ENCODE measurements around the gene ANAPC2. TPM values are rescaled to one million over a fixed set of nuclear protein-coding genes. Genes with fewer than 3 reads are reported as not detected.

The ANAPC2 gene
- polyA plus RNA-seq, 4 donors = 20.0 to 44.2 (median 37.0) TPM

GRCh38 chr9:137173796-137174664 lies 14.3 kb downstream of the ANAPC2 start:
- Histone ChIP-seq H3K9me3 (ENCODE audit: control insufficient read depth in 2 of 2, insufficient read depth in 1 of 2, low read depth in 1 of 2, low read length in 1 of 2) (no peaks in the 10 kb centered on the region), H3K4me3 (ENCODE audit: low read depth in 1 of 3, low read length in 3 of 3) (no peak overlapping the region), H3K4me1 (ENCODE audit: control insufficient read depth in 3 of 3, insufficient read depth in 2 of 3, low read depth in 1 of 3, low read length in 2 of 3) (peaks cover 0 to 7% (median 5%) of the 10 kb centered on the region in 3 donors), H3K27me3 (ENCODE audit: control insufficient read depth in 3 of 3, insufficient read depth in 3 of 3, low read length in 3 of 3) (peaks cover 6 to 34% (median 9%) of the 10 kb centered on the region in 3 donors), H3K36me3 (ENCODE audit: control insufficient read depth in 3 of 3, insufficient read depth in 2 of 3, low read depth in 1 of 3, low read length in 3 of 3) (peaks cover 3 to 24% (median 10%) of the 10 kb centered on the region in 3 donors), H3K27ac (ENCODE audit: low read depth in 1 of 3, low read length in 2 of 3) (no peak overlapping the region)
- WGBS, 3 donors = 46 to 74% (median 60%) methylated on average over 40 to 45 of the region's 45 CpGs
- no peak for FAIRE-seq
- DNase-seq = no peak

- DNase-seq (no peak), FAIRE-seq (no peak)
- H3K27ac ChIP-seq (ENCODE audit: low read depth in 1 of 3, low read length in 2 of 3) = peak overlapping the region in 1 of 3 donors; percentile 23
- H3K4me3 ChIP-seq (ENCODE audit: low read depth in 1 of 3, low read length in 3 of 3) = no peak overlapping the region
- WGBS, 3 donors = 21 to 53% (median 30%) methylated on average over 18 to 21 of the region's 21 CpGs
- H3K27me3 ChIP-seq (ENCODE audit: control insufficient read depth in 3 of 3, insufficient read depth in 3 of 3, low read length in 3 of 3) = peaks cover 6 to 41% (median 9%) of the 10 kb centered on the region in 3 donors
- H3K9me3 ChIP-seq (ENCODE audit: control insufficient read depth in 2 of 2, insufficient read depth in 1 of 2, low read depth in 1 of 2, low read length in 1 of 2) = no peaks in the 10 kb centered on the region
- H3K36me3 ChIP-seq (ENCODE audit: control insufficient read depth in 3 of 3, insufficient read depth in 2 of 3, low read depth in 1 of 3, low read length in 3 of 3) = peaks cover 0 to 15% (median 3%) of the 10 kb centered on the region in 3 donors
- H3K4me1 ChIP-seq (ENCODE audit: control insufficient read depth in 3 of 3, insufficient read depth in 2 of 3, low read depth in 1 of 3, low read length in 2 of 3) = peaks cover 0 to 7% (median 5%) of the 10 kb centered on the region in 3 donors
Measured at GRCh38 chr9:137172901-137173795, 15.2 kb downstream of the ANAPC2 start.

GRCh38 chr9:137171149-137171900 lies 17.0 kb downstream of the ANAPC2 start:
- Histone ChIP-seq H3K4me1 (ENCODE audit: control insufficient read depth in 3 of 3, insufficient read depth in 2 of 3, low read depth in 1 of 3, low read length in 2 of 3) (peaks cover 0 to 7% (median 5%) of the 10 kb centered on the region in 3 donors), H3K27ac (ENCODE audit: low read depth in 1 of 3, low read length in 2 of 3) (no peak overlapping the region), H3K27me3 (ENCODE audit: control insufficient read depth in 3 of 3, insufficient read depth in 3 of 3, low read length in 3 of 3) (peaks cover 6 to 58% (median 15%) of the 10 kb centered on the region in 3 donors), H3K4me3 (ENCODE audit: low read depth in 1 of 3, low read length in 3 of 3) (no peak overlapping the region), H3K36me3 (ENCODE audit: control insufficient read depth in 3 of 3, insufficient read depth in 2 of 3, low read depth in 1 of 3, low read length in 3 of 3) (no peaks in the 10 kb centered on the region), H3K9me3 (ENCODE audit: control insufficient read depth in 2 of 2, insufficient read depth in 1 of 2, low read depth in 1 of 2, low read length in 1 of 2) (no peaks in the 10 kb centered on the region)
- DNase-seq = no peak
- no peak for FAIRE-seq
- 81 to 82% (median 82%) methylated on average over 22 of the region's 22 CpGs for WGBS, 3 donors

- H3K27me3 ChIP-seq (ENCODE audit: control insufficient read depth in 3 of 3, insufficient read depth in 3 of 3, low read length in 3 of 3) = peaks cover 6 to 65% (median 21%) of the 10 kb centered on the region in 3 donors
- 56 to 73% (median 67%) methylated on average over 13 to 14 of the region's 14 CpGs for WGBS, 3 donors
- H3K36me3 ChIP-seq (ENCODE audit: control insufficient read depth in 3 of 3, insufficient read depth in 2 of 3, low read depth in 1 of 3, low read length in 3 of 3) = no peaks in the 10 kb centered on the region
- FAIRE-seq (no peak), DNase-seq (no peak)
- H3K27ac ChIP-seq (ENCODE audit: low read depth in 1 of 3, low read length in 2 of 3) = no peak overlapping the region
- peaks cover 0 to 7% (median 4%) of the 10 kb centered on the region in 3 donors for H3K4me1 ChIP-seq (ENCODE audit: control insufficient read depth in 3 of 3, insufficient read depth in 2 of 3, low read depth in 1 of 3, low read length in 2 of 3)
- H3K9me3 ChIP-seq (ENCODE audit: control insufficient read depth in 2 of 2, insufficient read depth in 1 of 2, low read depth in 1 of 2, low read length in 1 of 2) = no peaks in the 10 kb centered on the region
- H3K4me3 ChIP-seq (ENCODE audit: low read depth in 1 of 3, low read length in 3 of 3) = no peak overlapping the region
Measured at GRCh38 chr9:137170486-137171148, 17.7 kb downstream of the ANAPC2 start.

- Histone ChIP-seq H3K27ac (ENCODE audit: low read depth in 1 of 3, low read length in 2 of 3) (peak within 1 kb of the TSS in 1 of 3 donors; percentile 10), H3K36me3 (ENCODE audit: control insufficient read depth in 3 of 3, insufficient read depth in 2 of 3, low read depth in 1 of 3, low read length in 3 of 3) (no peaks in the 10 kb centered on the region), H3K4me1 (ENCODE audit: control insufficient read depth in 3 of 3, insufficient read depth in 2 of 3, low read depth in 1 of 3, low read length in 2 of 3) (peaks cover 0 to 7% (median 2%) of the 10 kb centered on the region in 3 donors), H3K4me3 (ENCODE audit: low read depth in 1 of 3, low read length in 3 of 3) (peak within 1 kb of the TSS in 1 of 3 donors; percentile 48), H3K27me3 (ENCODE audit: control insufficient read depth in 3 of 3, insufficient read depth in 3 of 3, low read length in 3 of 3) (peaks cover 6 to 72% (median 23%) of the 10 kb centered on the region in 3 donors), H3K9me3 (ENCODE audit: control insufficient read depth in 2 of 2, insufficient read depth in 1 of 2, low read depth in 1 of 2, low read length in 1 of 2) (no peaks in the 10 kb centered on the region)
- DNase-seq (peak in 1 of 2 donors; percentile 44), FAIRE-seq (no peak)
- 8 to 11% (median 9%) methylated on average over 19 to 41 of the region's 41 CpGs for WGBS, 3 donors
Measured at GRCh38 chr9:137169896-137170358, 18.4 kb downstream of the ANAPC2 start, which contains the start of gene LRRC26. Gene LRRC26, minus strand, starts transcription at chr9:137170051. Its CDS starts 108 bp downstream, at chr9:137169943.

- Histone ChIP-seq H3K4me3 (ENCODE audit: low read depth in 1 of 3, low read length in 3 of 3) (peak overlapping the region in 2 of 3 donors; percentile 36 to 48), H3K9me3 (ENCODE audit: control insufficient read depth in 2 of 2, insufficient read depth in 1 of 2, low read depth in 1 of 2, low read length in 1 of 2) (no peaks in the 10 kb centered on the region), H3K4me1 (ENCODE audit: control insufficient read depth in 3 of 3, insufficient read depth in 2 of 3, low read depth in 1 of 3, low read length in 2 of 3) (peaks cover 0 to 5% (median 2%) of the 10 kb centered on the region in 3 donors), H3K27me3 (ENCODE audit: control insufficient read depth in 3 of 3, insufficient read depth in 3 of 3, low read length in 3 of 3) (peaks cover 6 to 79% (median 26%) of the 10 kb centered on the region in 3 donors), H3K27ac (ENCODE audit: low read depth in 1 of 3, low read length in 2 of 3) (peak overlapping the region in 1 of 3 donors; percentile 10), H3K36me3 (ENCODE audit: control insufficient read depth in 3 of 3, insufficient read depth in 2 of 3, low read depth in 1 of 3, low read length in 3 of 3) (no peaks in the 10 kb centered on the region)
- no peak for FAIRE-seq
- DNase-seq = peak; percentile 67 to 79
- 0% methylated on average over 47 to 124 of the region's 124 CpGs for WGBS, 3 donors
Measured at GRCh38 chr9:137168904-137169856, 19.2 kb downstream of the ANAPC2 start.

GRCh38 chr9:137168573-137168903 lies 19.8 kb downstream of the ANAPC2 start:
- H3K4me3 ChIP-seq (ENCODE audit: low read depth in 1 of 3, low read length in 3 of 3) = peak overlapping the region in 2 of 3 donors; percentile 36 to 48
- no peak for FAIRE-seq
- no peaks in the 10 kb centered on the region for H3K36me3 ChIP-seq (ENCODE audit: control insufficient read depth in 3 of 3, insufficient read depth in 2 of 3, low read depth in 1 of 3, low read length in 3 of 3)
- WGBS, 3 donors = 0 to 2% (median 1%) methylated on average over 11 to 36 of the region's 36 CpGs
- H3K27me3 ChIP-seq (ENCODE audit: control insufficient read depth in 3 of 3, insufficient read depth in 3 of 3, low read length in 3 of 3) = peaks cover 6 to 81% (median 24%) of the 10 kb centered on the region in 3 donors
- H3K4me1 ChIP-seq (ENCODE audit: control insufficient read depth in 3 of 3, insufficient read depth in 2 of 3, low read depth in 1 of 3, low read length in 2 of 3) = peaks cover 0 to 5% (median 3%) of the 10 kb centered on the region in 3 donors
- no peaks in the 10 kb centered on the region for H3K9me3 ChIP-seq (ENCODE audit: control insufficient read depth in 2 of 2, insufficient read depth in 1 of 2, low read depth in 1 of 2, low read length in 1 of 2)
- peak in 1 of 2 donors; percentile 51 for DNase-seq
- H3K27ac ChIP-seq (ENCODE audit: low read depth in 1 of 3, low read length in 2 of 3) = no peak overlapping the region

Measured in small intestine (tissue), 7 donors.